ENCODE measurements around the gene SCAPER. TPM values are rescaled to one million over a fixed set of nuclear protein-coding genes. Genes with fewer than 3 reads are reported as not detected.

Gene SCAPER
- total and polyA plus RNA-seq, 2 donors (not counting 1 experiment from before 2014, with no cell fraction given), result 8.3 to 61.6 TPM

DNA sequence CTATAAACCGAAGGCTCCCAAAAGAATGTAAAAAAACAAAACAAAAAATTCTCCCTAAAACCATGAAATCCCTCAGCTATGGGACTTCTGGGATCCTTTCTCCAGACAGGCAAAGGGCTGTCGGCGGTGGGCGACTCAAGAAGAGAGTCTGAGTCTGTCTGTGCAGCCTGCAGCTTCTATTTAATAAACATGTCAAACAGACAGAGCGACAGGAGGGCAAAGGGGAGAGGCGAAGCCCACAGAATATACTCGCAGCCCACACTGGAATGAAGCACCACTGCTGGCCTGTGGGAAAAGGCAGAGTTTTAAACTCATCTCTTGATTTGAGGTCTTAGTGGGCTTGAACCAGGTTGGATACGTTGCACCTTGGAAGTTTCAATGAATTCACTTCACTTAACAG is 528.3 kb downstream of the SCAPER start:
- no peak for ATAC-seq (ENCODE audit: low read depth)
- Histone ChIP-seq H3K4me1 (ENCODE audit: control insufficient read depth in 2 of 2, insufficient read depth in 2 of 2, low read length in 2 of 2) (no peaks in the 10 kb centered on the region), H2AFZ (ENCODE audit: insufficient read depth, low read depth, low read length, poor library complexity, severe bottlenecking) (no peak overlapping the region), H3K9ac (ENCODE audit: low read length) (no peak overlapping the region), H3K79me2 (ENCODE audit: control insufficient read depth, insufficient read depth, low read length) (no peaks in the 10 kb centered on the region), H3K36me3 (replicated peaks in 1 of 2; ENCODE audit: control extremely low read depth in 1 of 2, control insufficient read depth in 1 of 2, extremely low read depth in 1 of 2, insufficient read depth in 2 of 2, low read length in 1 of 2) (no peaks in the 10 kb centered on the region), H3K27ac (ENCODE audit: low read length in 2 of 2) (no peak overlapping the region), H3K4me3 (ENCODE audit: control extremely low read depth in 1 of 5, extremely low read depth in 1 of 5, insufficient read depth in 1 of 5, low read depth in 2 of 5, low read length in 4 of 5) (no peak overlapping the region), H3K9me3 (ENCODE audit: control extremely low read depth in 1 of 3, control insufficient read depth in 2 of 3, insufficient read depth in 1 of 3, low read length in 2 of 3) (no peaks in the 10 kb centered on the region), H3K27me3 (replicated peaks in 1 of 4; ENCODE audit: control extremely low read depth in 1 of 4, control insufficient read depth in 3 of 4, insufficient read depth in 4 of 4, low read length in 3 of 4) (no peaks in the 10 kb centered on the region), H3K4me2 (replicated peaks; ENCODE audit: low read depth, low read length, poor library complexity, severe bottlenecking) (no peak overlapping the region), H4K20me1 (ENCODE audit: control insufficient read depth, insufficient read depth, low read length, poor library complexity, severe bottlenecking) (no peaks in the 10 kb centered on the region)
- Mint-ChIP-seq H3K4me3 (no peak overlapping the region), H3K27ac (no peak overlapping the region), H3K9me3 (ENCODE audit: insufficient read depth) (no peaks in the 10 kb centered on the region), H3K4me1 (no peaks in the 10 kb centered on the region), H3K27me3 (no peaks in the 10 kb centered on the region)
- 95% methylated on average over 4 of the region's 8 CpGs for WGBS (ENCODE audit: insufficient coverage)
- TF ChIP-seq EZH2 (IDR thresholded peaks at IDR 0.05; ENCODE audit: borderline replicate concordance, insufficient read depth, low read depth, low read length, poor library complexity, severe bottlenecking), result no peak
- TF ChIP-seq, protein P1, sequence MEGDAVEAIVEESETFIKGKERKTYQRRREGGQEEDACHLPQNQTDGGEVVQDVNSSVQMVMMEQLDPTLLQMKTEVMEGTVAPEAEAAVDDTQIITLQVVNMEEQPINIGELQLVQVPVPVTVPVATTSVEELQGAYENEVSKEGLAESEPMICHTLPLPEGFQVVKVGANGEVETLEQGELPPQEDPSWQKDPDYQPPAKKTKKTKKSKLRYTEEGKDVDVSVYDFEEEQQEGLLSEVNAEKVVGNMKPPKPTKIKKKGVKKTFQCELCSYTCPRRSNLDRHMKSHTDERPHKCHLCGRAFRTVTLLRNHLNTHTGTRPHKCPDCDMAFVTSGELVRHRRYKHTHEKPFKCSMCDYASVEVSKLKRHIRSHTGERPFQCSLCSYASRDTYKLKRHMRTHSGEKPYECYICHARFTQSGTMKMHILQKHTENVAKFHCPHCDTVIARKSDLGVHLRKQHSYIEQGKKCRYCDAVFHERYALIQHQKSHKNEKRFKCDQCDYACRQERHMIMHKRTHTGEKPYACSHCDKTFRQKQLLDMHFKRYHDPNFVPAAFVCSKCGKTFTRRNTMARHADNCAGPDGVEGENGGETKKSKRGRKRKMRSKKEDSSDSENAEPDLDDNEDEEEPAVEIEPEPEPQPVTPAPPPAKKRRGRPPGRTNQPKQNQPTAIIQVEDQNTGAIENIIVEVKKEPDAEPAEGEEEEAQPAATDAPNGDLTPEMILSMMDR (IDR thresholded peaks at IDR 0.05), result no peak
- no peak for DNase-seq
- intact Hi-C loops (cut with micrococcal nuclease), result no loop called here
- POLR2A ChIA-PET, result no interaction called here
- CTCF ChIA-PET, result no interaction called here

DNA sequence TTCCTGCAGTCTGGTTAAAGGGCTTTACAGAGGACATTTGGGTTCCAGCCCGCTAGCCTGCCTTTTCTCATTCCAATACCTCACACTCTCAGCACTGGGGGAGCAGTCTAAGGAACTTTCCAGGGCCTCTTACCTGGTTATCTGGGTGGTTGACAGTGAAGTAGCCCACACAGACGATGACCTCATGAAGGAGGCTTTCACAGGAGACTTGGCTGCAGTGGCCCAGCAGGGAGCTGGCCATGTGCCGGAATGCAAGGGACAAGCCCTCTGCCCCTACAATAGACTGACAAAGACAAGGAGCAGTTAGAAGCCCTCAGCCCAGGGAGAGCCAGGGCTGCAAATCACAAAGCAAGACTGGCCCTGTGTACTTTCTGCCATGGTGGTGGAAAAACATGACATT is 529.1 kb downstream of the SCAPER start:
- Histone ChIP-seq H3K27ac (ENCODE audit: low read length in 2 of 2) (no peak overlapping the region), H3K4me1 (ENCODE audit: control insufficient read depth in 2 of 2, insufficient read depth in 2 of 2, low read length in 2 of 2) (no peaks in the 10 kb centered on the region), H3K4me3 (ENCODE audit: control extremely low read depth in 1 of 5, extremely low read depth in 1 of 5, insufficient read depth in 1 of 5, low read depth in 2 of 5, low read length in 4 of 5) (no peak overlapping the region), H2AFZ (ENCODE audit: insufficient read depth, low read depth, low read length, poor library complexity, severe bottlenecking) (no peak overlapping the region), H3K4me2 (replicated peaks; ENCODE audit: low read depth, low read length, poor library complexity, severe bottlenecking) (no peak overlapping the region), H3K9ac (ENCODE audit: low read length) (no peak overlapping the region), H3K9me3 (ENCODE audit: control extremely low read depth in 1 of 3, control insufficient read depth in 2 of 3, insufficient read depth in 1 of 3, low read length in 2 of 3) (no peaks in the 10 kb centered on the region), H4K20me1 (ENCODE audit: control insufficient read depth, insufficient read depth, low read length, poor library complexity, severe bottlenecking) (no peaks in the 10 kb centered on the region), H3K27me3 (replicated peaks in 1 of 4; ENCODE audit: control extremely low read depth in 1 of 4, control insufficient read depth in 3 of 4, insufficient read depth in 4 of 4, low read length in 3 of 4) (no peaks in the 10 kb centered on the region), H3K36me3 (replicated peaks in 1 of 2; ENCODE audit: control extremely low read depth in 1 of 2, control insufficient read depth in 1 of 2, extremely low read depth in 1 of 2, insufficient read depth in 2 of 2, low read length in 1 of 2) (no peaks in the 10 kb centered on the region), H3K79me2 (ENCODE audit: control insufficient read depth, insufficient read depth, low read length) (no peaks in the 10 kb centered on the region)
- no peak for ATAC-seq (ENCODE audit: low read depth)
- 100% methylated on average over 1 of the region's 3 CpGs for WGBS (ENCODE audit: insufficient coverage)
- intact Hi-C loops (cut with micrococcal nuclease), result no loop called here
- ChIA-PET POLR2A (no interaction called here), CTCF (interaction anchor here (0.7 kb wide), 1 partner anchor 13 kb away, joined by 3 read pairs; no protein-coding TSS in a partner anchor)
- Mint-ChIP-seq H3K27me3 (no peaks in the 10 kb centered on the region), H3K9me3 (ENCODE audit: insufficient read depth) (no peaks in the 10 kb centered on the region), H3K4me3 (no peak overlapping the region), H3K27ac (no peak overlapping the region), H3K4me1 (no peaks in the 10 kb centered on the region)
- DNase-seq, result no peak
- TF ChIP-seq, protein P1 (IDR thresholded peaks at IDR 0.05), result no peak
- TF ChIP-seq EZH2 (IDR thresholded peaks at IDR 0.05; ENCODE audit: borderline replicate concordance, insufficient read depth, low read depth, low read length, poor library complexity, severe bottlenecking), result no peak
